IMR-90 (cell line): ENCODE results near the gene RASSF3. TPM values are rescaled to one million over a fixed set of nuclear protein-coding genes. Genes with fewer than 3 reads are reported as not detected.
A peak's percentile ranks its signal among the peaks of the same experiment; 100 is the strongest.

Experiments
- ATAC-seq: fragments of 200-7000 bp; cut with Tn5 transposase; 2 replicates; pipeline ENCODE4 v1.9.1; 2020; ENCODE audit warnings: low read depth, mild to moderate bottlenecking, moderate library complexity
- BruUV-seq: library from RNA; stranded (reverse); fragments of 400-500 nt; replicated peaks from 2 replicates; lab custom pipeline; 2021; lab: Mats Ljungman, UMichigan
- CTCF ChIA-PET: fragments of 300-600 bp; formaldehyde crosslinking; extraction: SDS; loops from one replicate; lab custom pipeline; 2021; ENCODE audit warnings: antibody characterized with exemption; lab: Yijun Ruan, JAX
- POLR2A ChIA-PET: fragments of 300-600 bp; sonication (Branson Sonifier 250); formaldehyde crosslinking; loops from one replicate; lab custom pipeline; 2022; ENCODE audit warnings: antibody characterized with exemption; ENCODE audit not compliant: unreplicated experiment; lab: Charles Lee
- DNase-seq: peaks from one replicate; pipeline ENCODE4 v3.0.0; 2013
- H2AFZ ChIP-seq: replicated peaks from 2 replicates; pipeline ENCODE3; 2013; ENCODE audit warnings: low read length, mild to moderate bottlenecking; ENCODE audit not compliant: poor library complexity
- H2AK5ac ChIP-seq: 2 replicates; pipeline ENCODE4 v1.6.1; 2013; ENCODE audit warnings: low read depth, low read length, inconsistent platforms
- H2AK9ac ChIP-seq: replicated peaks from 2 replicates; pipeline ENCODE3; 2013; ENCODE audit warnings: mild to moderate bottlenecking, low read depth, low read length, moderate library complexity; ENCODE audit not compliant: poor library complexity
- H2BK120ac ChIP-seq: 2 replicates; pipeline ENCODE4 v1.6.1; 2013; ENCODE audit warnings: low read depth, low read length, inconsistent platforms
- H2BK15ac ChIP-seq: 3 replicates; pipeline ENCODE4 v1.6.1; 2013; ENCODE audit warnings: low read depth, low read length, inconsistent platforms
- H2BK20ac ChIP-seq: 2 replicates; pipeline ENCODE4 v1.6.1; 2013; ENCODE audit warnings: low read depth, mild to moderate bottlenecking, inconsistent platforms, low read length, moderate library complexity
- H2BK5ac ChIP-seq: 2 replicates; pipeline ENCODE4 v1.6.1; 2013; ENCODE audit warnings: mild to moderate bottlenecking, low read depth, low read length, inconsistent platforms; ENCODE audit not compliant: poor library complexity, severe bottlenecking
- H3K14ac ChIP-seq: replicated peaks from 2 replicates; pipeline ENCODE4 v1.6.1; 2013; ENCODE audit warnings: low read depth, low read length, inconsistent platforms
- H3K18ac ChIP-seq: 2 replicates; pipeline ENCODE4 v1.6.1; 2013; ENCODE audit warnings: low read depth, low read length, control low read depth
- H3K23ac ChIP-seq: 2 replicates; pipeline ENCODE4 v1.6.1; 2013; ENCODE audit warnings: low read depth, low read length, inconsistent platforms
- H3K27ac ChIP-seq: 2 replicates; pipeline ENCODE4 v1.5.1; 2013; ENCODE audit warnings: mild to moderate bottlenecking, control low read depth, low read length; ENCODE audit not compliant: insufficient read depth
- H3K27me3 ChIP-seq: 2 replicates; pipeline ENCODE4 v1.6.1; 2013; ENCODE audit warnings: low read length; ENCODE audit not compliant: control insufficient read depth, insufficient read depth
- H3K36me3 ChIP-seq: 2 replicates; pipeline ENCODE4 v1.6.1; 2013; ENCODE audit warnings: low read length, mixed read lengths; ENCODE audit not compliant: control insufficient read depth, insufficient read depth
- H3K4ac ChIP-seq: 2 replicates; pipeline ENCODE4 v1.6.1; 2013; ENCODE audit warnings: low read depth, low read length, inconsistent platforms
- H3K4me1 ChIP-seq: 2 replicates; pipeline ENCODE4 v1.6.1; 2013; ENCODE audit warnings: low read length, mixed read lengths; ENCODE audit not compliant: control insufficient read depth, insufficient read depth
- H3K4me2 ChIP-seq: 2 replicates; pipeline ENCODE4 v1.6.1; 2013; ENCODE audit warnings: low read depth, mild to moderate bottlenecking, control low read depth, low read length, moderate library complexity
- H3K4me3 ChIP-seq: 2 replicates; pipeline ENCODE4 v1.5.1; 2013; ENCODE audit warnings: low read depth, mild to moderate bottlenecking, control low read depth, low read length, moderate library complexity; ENCODE audit not compliant: insufficient read depth
- H3K56ac ChIP-seq: 2 replicates; pipeline ENCODE4 v1.6.1; 2013; ENCODE audit warnings: low read length, inconsistent platforms; ENCODE audit not compliant: insufficient read depth; ENCODE audit errors: extremely low read depth
- H3K79me1 ChIP-seq, 2 experiments: 2 replicates each; pipeline ENCODE4 v1.6.1; 2013; ENCODE audit warnings: low read length in 2 of 2, inconsistent platforms in 1 of 2, low read depth in 1 of 2
- H3K9ac ChIP-seq: 2 replicates; pipeline ENCODE4 v1.6.1; 2013; ENCODE audit warnings: low read depth, low read length, control low read depth
- H3K9me1 ChIP-seq: 2 replicates; pipeline ENCODE4 v1.6.1; 2013; ENCODE audit warnings: low read length, inconsistent platforms; ENCODE audit not compliant: insufficient read depth
- H3K9me3 ChIP-seq: 2 replicates; pipeline ENCODE4 v1.6.1; 2013; ENCODE audit warnings: low read length; ENCODE audit not compliant: control insufficient read depth, insufficient read depth
- H4K20me1 ChIP-seq: 2 replicates; pipeline ENCODE4 v1.6.1; 2013; ENCODE audit warnings: low read length, inconsistent platforms; ENCODE audit not compliant: insufficient read depth
- H4K5ac ChIP-seq: 2 replicates; pipeline ENCODE4 v1.6.1; 2013; ENCODE audit warnings: mild to moderate bottlenecking, low read depth, low read length, control low read depth
- H4K8ac ChIP-seq, 2 experiments: 2 replicates each; pipeline ENCODE4 v1.6.1; 2013; ENCODE audit warnings: low read depth in 2 of 2, low read length in 2 of 2, control low read depth in 1 of 2, inconsistent platforms in 1 of 2
- H4K91ac ChIP-seq: 2 replicates; pipeline ENCODE4 v1.6.1; 2013; ENCODE audit warnings: low read depth, low read length, inconsistent platforms; ENCODE audit not compliant: insufficient read depth
- BHLHE40 ChIP-seq: fragments of 150-350 bp; IDR thresholded peaks from 2 replicates; pipeline ENCODE4 v1.6.1; 2016; ENCODE audit warnings: mild to moderate bottlenecking, low read depth, low read length
- CEBPB ChIP-seq: IDR thresholded peaks from 2 replicates; pipeline ENCODE4 v1.6.1; 2012; ENCODE audit warnings: low read depth, low read length, improper control_type of control experiment
- CHD1 ChIP-seq: IDR thresholded peaks from 2 replicates; pipeline ENCODE4 v1.6.1; 2012; ENCODE audit warnings: low read depth, low read length, improper control_type of control experiment
- CTCF ChIP-seq: conservative IDR thresholded peaks from 2 replicates; pipeline ENCODE4 v1.5.1; 2012; ENCODE audit warnings: mild to moderate bottlenecking, low read depth, low read length, improper control_type of control experiment
- ELK1 ChIP-seq: fragments of 150-350 bp; IDR thresholded peaks from 2 replicates; pipeline ENCODE4 v1.6.1; 2016; ENCODE audit warnings: low read depth, mild to moderate bottlenecking, low read length, moderate library complexity, borderline replicate concordance
- MAFK ChIP-seq: IDR thresholded peaks from 2 replicates; pipeline ENCODE4 v1.6.1; 2012; ENCODE audit warnings: low read depth, low read length, improper control_type of control experiment
- MXI1 ChIP-seq: IDR thresholded peaks from 2 replicates; pipeline ENCODE4 v1.6.1; 2012; ENCODE audit warnings: low read depth, mild to moderate bottlenecking, low read length, moderate library complexity, borderline replicate concordance
- USF2 ChIP-seq: fragments of 150-350 bp; IDR thresholded peaks from 2 replicates; pipeline ENCODE4 v1.6.1; 2017; ENCODE audit warnings: mild to moderate bottlenecking, antibody characterized with exemption, low read length, low read depth
- WGBS, 2 experiments: methylation state at CpG; one replicate each; pipeline versions ENCODE4 v1.1.5 to v1.1.7; 2013; ENCODE audit warnings: missing lambda C conversion rate in 2 of 2; ENCODE audit not compliant: insufficient read length in 1 of 2; ENCODE audit errors: extremely low coverage in 2 of 2; 5-methylcytosine and 5-hydroxymethylcytosine counted together
- dilution Hi-C: fragments of 300-500 bp; cut with HindIII; formaldehyde crosslinking; loops from one replicate; pipeline ENCODE4 v1.14.3; 2018; ENCODE audit warnings: low sequenced_read_pairs; ENCODE audit not compliant: unreplicated experiment
- in situ Hi-C: fragments of 300-500 bp; cut with MboI; formaldehyde crosslinking; loops from 3 replicates; pipeline ENCODE4 v1.14.3; 2019; ENCODE audit warnings: low sequenced_read_pairs, inconsistent platforms, mixed read lengths
- intact Hi-C: fragments of 100-400 bp; cut with micrococcal nuclease; formaldehyde crosslinking; loops from 2 replicates; pipeline ENCODE4 v1.10.0; 2022
- polyA plus RNA-seq, 3 experiments: library from polyadenylated mRNA; depleted of rRNA; stranded (reverse); fragments of >200 nt; gene quantifications; 2 replicates each; pipeline ENCODE4 v1.2.3, GENCODE V29; 2012; ENCODE audit warnings: low replicate concordance in 1 of 3
- total RNA-seq: library from RNA; depleted of rRNA; stranded (reverse); fragments of >200 nt; gene quantifications from 2 replicates; pipeline ENCODE4 v1.2.3, GENCODE V29; 2012

RASSF3 gene
- total and polyA plus RNA-seq, 2 of the 4 experiments (the other 2 are of a cell fraction): 18.7 to 39.3 TPM

GRCh38 chr12:64729909-64730587, 119.8 kb downstream of the RASSF3 start:
- BruUV-seq: no TSS peak

More at GRCh38 chr12:64729909-64730587, 119.8 kb downstream of the RASSF3 start:
- Histone ChIP-seq H4K91ac (no peak overlapping the region), H3K9me1 (peaks cover 10% of the 10 kb centered on the region), H4K20me1 (no peaks in the 10 kb centered on the region), H3K9me3 (no peaks in the 10 kb centered on the region), H4K5ac (no peak overlapping the region), H2AK9ac (no peak overlapping the region), H3K4me3 (no peak overlapping the region), H3K79me1 (0 out of 4 replicates have a peak, but pooled peaks cover 0 to 7% of the 10 kb centered on the region in 2 experiments), H3K4me1 (peaks cover 2% of the 10 kb centered on the region; the same call in 1 of the 2 replicates), H2BK15ac (no peak overlapping the region), H3K4ac (no peak overlapping the region), H3K27me3 (no peaks in the 10 kb centered on the region), H2BK5ac (no peak overlapping the region), H4K8ac (no peak overlapping the region), H3K56ac (no peak overlapping the region), H3K9ac (no peak overlapping the region), H3K23ac (no peak overlapping the region), H2AFZ (no peak overlapping the region), H3K4me2 (no peak overlapping the region), H2BK20ac (no peak overlapping the region), H2AK5ac (no peak overlapping the region), H3K14ac (no peak overlapping the region), H3K18ac (no peak overlapping the region), H2BK120ac (no peak overlapping the region), H3K27ac (no peak overlapping the region), H3K36me3 (peaks cover 18% of the 10 kb centered on the region)
- dilution Hi-C loops: no loop called here
- CTCF ChIA-PET: interaction anchor here (0.5 kb wide), 1 partner anchor 118 kb away, joined by 3 read pairs; no protein-coding TSS in a partner anchor
- no CpG with 5 or more reads among the region's 2 CpGs for WGBS, 2 experiments
- no peak for ATAC-seq
- no peak for DNase-seq
- intact Hi-C loops: no loop called here
- in situ Hi-C loops: no loop called here
- POLR2A ChIA-PET: interaction anchor here (0.6 kb wide), 2 partner anchors 9 to 14 kb away, joined by 4 to 6 read pairs; no protein-coding TSS in a partner anchor
- TF ChIP-seq USF2 (no peak), CTCF (no peak), MXI1 (no peak), BHLHE40 (no peak), CHD1 (no peak), MAFK (no peak), ELK1 (no peak), CEBPB (peak; percentile 48)
